ENCODE data around the gene APH1B. TPM values are rescaled to one million over a fixed set of nuclear protein-coding genes. Genes with fewer than 3 reads are reported as not detected.

The APH1B gene
- total and polyA plus RNA-seq, 4 donors = 2.0 to 10.6 (median 4.6) TPM

DNA sequence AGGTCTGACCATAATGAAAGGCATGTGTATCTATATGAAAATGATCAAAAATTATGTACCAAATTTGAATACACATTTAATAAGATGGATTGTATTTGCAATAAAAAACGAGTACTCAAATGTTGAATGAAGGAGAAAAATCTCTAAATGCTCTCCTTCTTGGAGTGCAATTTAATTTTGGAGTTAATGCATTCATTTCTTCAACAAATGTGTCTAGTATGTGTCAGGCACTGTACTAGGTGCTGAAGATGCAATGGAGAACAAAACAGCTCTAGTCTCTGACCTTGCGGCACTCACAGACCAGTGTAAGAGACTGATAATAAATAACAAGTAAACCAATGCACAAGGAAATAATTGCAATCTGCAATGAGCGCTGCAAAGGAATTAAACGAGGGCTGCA is 75.4 kb downstream of the APH1B start:
- no peaks in the 10 kb centered on the region for H3K36me3 ChIP-seq (ENCODE audit: control insufficient read depth in 4 of 4, insufficient read depth in 3 of 4, low read depth in 1 of 4, low read length in 3 of 4)
- no peak for DNase-seq (ENCODE audit: low spot score)
- no peak overlapping the region for H3K27ac ChIP-seq (ENCODE audit: low read depth in 1 of 2, low read length in 2 of 2)
- no peak overlapping the region for H3K4me3 ChIP-seq (ENCODE audit: low read depth in 1 of 3, low read length in 3 of 3)
- TF ChIP-seq RXRA (IDR thresholded peaks at IDR 0.05) (no peak), YY1 (IDR thresholded peaks at IDR 0.05) (no peak), HNF4A (conservative IDR thresholded peaks at IDR 0.05) (no peak)
- TF ChIP-seq, protein P1, sequence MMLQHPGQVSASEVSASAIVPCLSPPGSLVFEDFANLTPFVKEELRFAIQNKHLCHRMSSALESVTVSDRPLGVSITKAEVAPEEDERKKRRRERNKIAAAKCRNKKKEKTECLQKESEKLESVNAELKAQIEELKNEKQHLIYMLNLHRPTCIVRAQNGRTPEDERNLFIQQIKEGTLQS (IDR thresholded peaks at IDR 0.05) = no peak
- TF ChIP-seq, protein P2, sequence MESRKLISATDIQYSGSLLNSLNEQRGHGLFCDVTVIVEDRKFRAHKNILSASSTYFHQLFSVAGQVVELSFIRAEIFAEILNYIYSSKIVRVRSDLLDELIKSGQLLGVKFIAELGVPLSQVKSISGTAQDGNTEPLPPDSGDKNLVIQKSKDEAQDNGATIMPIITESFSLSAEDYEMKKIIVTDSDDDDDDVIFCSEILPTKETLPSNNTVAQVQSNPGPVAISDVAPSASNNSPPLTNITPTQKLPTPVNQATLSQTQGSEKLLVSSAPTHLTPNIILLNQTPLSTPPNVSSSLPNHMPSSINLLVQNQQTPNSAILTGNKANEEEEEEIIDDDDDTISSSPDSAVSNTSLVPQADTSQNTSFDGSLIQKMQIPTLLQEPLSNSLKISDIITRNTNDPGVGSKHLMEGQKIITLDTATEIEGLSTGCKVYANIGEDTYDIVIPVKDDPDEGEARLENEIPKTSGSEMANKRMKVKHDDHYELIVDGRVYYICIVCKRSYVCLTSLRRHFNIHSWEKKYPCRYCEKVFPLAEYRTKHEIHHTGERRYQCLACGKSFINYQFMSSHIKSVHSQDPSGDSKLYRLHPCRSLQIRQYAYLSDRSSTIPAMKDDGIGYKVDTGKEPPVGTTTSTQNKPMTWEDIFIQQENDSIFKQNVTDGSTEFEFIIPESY (IDR thresholded peaks at IDR 0.05) = no peak
- H3K9ac ChIP-seq (ENCODE audit: low read depth in 1 of 2, low read length in 2 of 2) = no peak overlapping the region
- peaks cover 0 to 3% (median 0%) of the 10 kb centered on the region in 4 donors for H3K4me1 ChIP-seq (ENCODE audit: control insufficient read depth in 4 of 4, insufficient read depth in 4 of 4, low read length in 3 of 4)
- H3K27me3 ChIP-seq (ENCODE audit: control insufficient read depth in 4 of 4, insufficient read depth in 4 of 4, low read length in 3 of 4) = no peaks in the 10 kb centered on the region
- 88% methylated on average over 4 of the region's 4 CpGs for WGBS
- H3K9me3 ChIP-seq (ENCODE audit: control insufficient read depth in 4 of 4, low read length in 3 of 4) = no peaks in the 10 kb centered on the region

DNA sequence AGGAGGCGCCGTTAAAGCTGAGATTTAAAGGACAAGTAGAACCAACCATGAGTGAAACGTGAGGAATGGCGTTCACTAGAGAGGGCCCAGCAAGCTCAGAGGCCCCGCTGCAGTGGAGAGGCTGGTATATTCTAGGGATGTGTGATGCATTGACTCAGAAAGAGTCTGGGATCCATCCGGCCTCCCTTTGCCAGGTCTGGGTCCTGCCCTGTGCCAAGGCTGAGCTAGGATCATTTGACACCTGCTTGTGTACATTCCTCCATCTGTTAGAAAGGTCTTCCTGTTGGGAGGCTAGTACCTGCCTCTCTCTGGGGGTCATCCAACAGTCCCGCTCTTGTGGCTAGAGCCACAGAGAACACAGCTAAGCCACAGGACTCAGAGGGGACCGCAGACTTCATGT is 75.9 kb downstream of the APH1B start:
- Histone ChIP-seq H3K9me3 (ENCODE audit: control insufficient read depth in 4 of 4, low read length in 3 of 4) (no peaks in the 10 kb centered on the region), H3K36me3 (ENCODE audit: control insufficient read depth in 4 of 4, insufficient read depth in 3 of 4, low read depth in 1 of 4, low read length in 3 of 4) (no peaks in the 10 kb centered on the region), H3K9ac (ENCODE audit: low read depth in 1 of 2, low read length in 2 of 2) (no peak overlapping the region), H3K4me1 (ENCODE audit: control insufficient read depth in 4 of 4, insufficient read depth in 4 of 4, low read length in 3 of 4) (peaks cover 0 to 3% (median 0%) of the 10 kb centered on the region in 4 donors), H3K4me3 (ENCODE audit: low read depth in 1 of 3, low read length in 3 of 3) (no peak overlapping the region), H3K27me3 (ENCODE audit: control insufficient read depth in 4 of 4, insufficient read depth in 4 of 4, low read length in 3 of 4) (no peaks in the 10 kb centered on the region), H3K27ac (ENCODE audit: low read depth in 1 of 2, low read length in 2 of 2) (no peak overlapping the region)
- TF ChIP-seq RAD21 (IDR thresholded peaks at IDR 0.05) = no peak
- TF ChIP-seq, protein P3, sequence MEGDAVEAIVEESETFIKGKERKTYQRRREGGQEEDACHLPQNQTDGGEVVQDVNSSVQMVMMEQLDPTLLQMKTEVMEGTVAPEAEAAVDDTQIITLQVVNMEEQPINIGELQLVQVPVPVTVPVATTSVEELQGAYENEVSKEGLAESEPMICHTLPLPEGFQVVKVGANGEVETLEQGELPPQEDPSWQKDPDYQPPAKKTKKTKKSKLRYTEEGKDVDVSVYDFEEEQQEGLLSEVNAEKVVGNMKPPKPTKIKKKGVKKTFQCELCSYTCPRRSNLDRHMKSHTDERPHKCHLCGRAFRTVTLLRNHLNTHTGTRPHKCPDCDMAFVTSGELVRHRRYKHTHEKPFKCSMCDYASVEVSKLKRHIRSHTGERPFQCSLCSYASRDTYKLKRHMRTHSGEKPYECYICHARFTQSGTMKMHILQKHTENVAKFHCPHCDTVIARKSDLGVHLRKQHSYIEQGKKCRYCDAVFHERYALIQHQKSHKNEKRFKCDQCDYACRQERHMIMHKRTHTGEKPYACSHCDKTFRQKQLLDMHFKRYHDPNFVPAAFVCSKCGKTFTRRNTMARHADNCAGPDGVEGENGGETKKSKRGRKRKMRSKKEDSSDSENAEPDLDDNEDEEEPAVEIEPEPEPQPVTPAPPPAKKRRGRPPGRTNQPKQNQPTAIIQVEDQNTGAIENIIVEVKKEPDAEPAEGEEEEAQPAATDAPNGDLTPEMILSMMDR (IDR thresholded peaks at IDR 0.05; ENCODE audit: low read depth, low read length, missing input control) = no peak
- no peak for TF ChIP-seq HNF4G (IDR thresholded peaks at IDR 0.05)
- TF ChIP-seq, protein P4, sequence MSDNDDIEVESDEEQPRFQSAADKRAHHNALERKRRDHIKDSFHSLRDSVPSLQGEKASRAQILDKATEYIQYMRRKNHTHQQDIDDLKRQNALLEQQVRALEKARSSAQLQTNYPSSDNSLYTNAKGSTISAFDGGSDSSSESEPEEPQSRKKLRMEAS (IDR thresholded peaks at IDR 0.05) = no peak
- no peak for TF ChIP-seq TAF1 (conservative IDR thresholded peaks at IDR 0.05)
- TF ChIP-seq HNF4A (conservative IDR thresholded peaks at IDR 0.05) = no peak
- no peak for TF ChIP-seq FOXA2 (IDR thresholded peaks at IDR 0.05)
- TF ChIP-seq, protein P2 (IDR thresholded peaks at IDR 0.05) = no peak
- TF ChIP-seq JUND (IDR thresholded peaks at IDR 0.05) = no peak
- TF ChIP-seq YY1 (IDR thresholded peaks at IDR 0.05) = no peak
- TF ChIP-seq EGR1 (IDR thresholded peaks at IDR 0.05; ENCODE audit: low read depth in 2 of 2) = no peak
- TF ChIP-seq SP1 (IDR thresholded peaks at IDR 0.05) = no peak
- TF ChIP-seq, protein P5, sequence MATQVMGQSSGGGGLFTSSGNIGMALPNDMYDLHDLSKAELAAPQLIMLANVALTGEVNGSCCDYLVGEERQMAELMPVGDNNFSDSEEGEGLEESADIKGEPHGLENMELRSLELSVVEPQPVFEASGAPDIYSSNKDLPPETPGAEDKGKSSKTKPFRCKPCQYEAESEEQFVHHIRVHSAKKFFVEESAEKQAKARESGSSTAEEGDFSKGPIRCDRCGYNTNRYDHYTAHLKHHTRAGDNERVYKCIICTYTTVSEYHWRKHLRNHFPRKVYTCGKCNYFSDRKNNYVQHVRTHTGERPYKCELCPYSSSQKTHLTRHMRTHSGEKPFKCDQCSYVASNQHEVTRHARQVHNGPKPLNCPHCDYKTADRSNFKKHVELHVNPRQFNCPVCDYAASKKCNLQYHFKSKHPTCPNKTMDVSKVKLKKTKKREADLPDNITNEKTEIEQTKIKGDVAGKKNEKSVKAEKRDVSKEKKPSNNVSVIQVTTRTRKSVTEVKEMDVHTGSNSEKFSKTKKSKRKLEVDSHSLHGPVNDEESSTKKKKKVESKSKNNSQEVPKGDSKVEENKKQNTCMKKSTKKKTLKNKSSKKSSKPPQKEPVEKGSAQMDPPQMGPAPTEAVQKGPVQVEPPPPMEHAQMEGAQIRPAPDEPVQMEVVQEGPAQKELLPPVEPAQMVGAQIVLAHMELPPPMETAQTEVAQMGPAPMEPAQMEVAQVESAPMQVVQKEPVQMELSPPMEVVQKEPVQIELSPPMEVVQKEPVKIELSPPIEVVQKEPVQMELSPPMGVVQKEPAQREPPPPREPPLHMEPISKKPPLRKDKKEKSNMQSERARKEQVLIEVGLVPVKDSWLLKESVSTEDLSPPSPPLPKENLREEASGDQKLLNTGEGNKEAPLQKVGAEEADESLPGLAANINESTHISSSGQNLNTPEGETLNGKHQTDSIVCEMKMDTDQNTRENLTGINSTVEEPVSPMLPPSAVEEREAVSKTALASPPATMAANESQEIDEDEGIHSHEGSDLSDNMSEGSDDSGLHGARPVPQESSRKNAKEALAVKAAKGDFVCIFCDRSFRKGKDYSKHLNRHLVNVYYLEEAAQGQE (IDR thresholded peaks at IDR 0.05) = no peak
- no peak for TF ChIP-seq NR2F2 (IDR thresholded peaks at IDR 0.05)
- TF ChIP-seq FOXA1 (IDR thresholded peaks at IDR 0.05) = no peak
- TF ChIP-seq GABPA (IDR thresholded peaks at IDR 0.05 in 1 of 2, conservative IDR thresholded peaks at IDR 0.05 in 1 of 2) = no peak
- no peak for TF ChIP-seq RXRA (IDR thresholded peaks at IDR 0.05)
- TF ChIP-seq, protein P1 (IDR thresholded peaks at IDR 0.05) = no peak
- 80% methylated on average over 8 of the region's 8 CpGs for WGBS
- no peak for DNase-seq (ENCODE audit: low spot score)
